Fibroblast of lung (primary cell): ENCODE results near the gene TMEM30A. TPM values are rescaled to one million over a fixed set of nuclear protein-coding genes. Genes with fewer than 3 reads are reported as not detected.

Experiments used
- DNase-seq, 2 donors: peaks; one replicate each; pipeline versions ENCODE4 v3.0.0 to v3.0.0-alpha.2; 2010; ENCODE audit warnings: low read depth in 2 of 2
- H2AFZ ChIP-seq: 2 replicates; pipeline ENCODE4 v1.5.1; 2012; ENCODE audit warnings: low read length, control low read depth, inconsistent platforms
- H3K27ac ChIP-seq: 2 replicates; pipeline ENCODE4 v1.5.1; 2011; ENCODE audit warnings: low read length, control low read depth; ENCODE audit not compliant: insufficient read depth
- H3K27me3 ChIP-seq: 2 replicates; pipeline ENCODE4 v1.5.1; 2011; ENCODE audit warnings: mild to moderate bottlenecking, low read length; ENCODE audit not compliant: control insufficient read depth, insufficient read depth
- H3K36me3 ChIP-seq: 2 replicates; pipeline ENCODE4 v1.5.1; 2011; ENCODE audit warnings: low read length; ENCODE audit not compliant: control insufficient read depth, insufficient read depth
- H3K4me1 ChIP-seq: 2 replicates; pipeline ENCODE4 v1.5.1; 2011; ENCODE audit warnings: low read length; ENCODE audit not compliant: control insufficient read depth, insufficient read depth; ENCODE audit errors: extremely low read depth
- H3K4me2 ChIP-seq: 2 replicates; pipeline ENCODE4 v1.5.1; 2011; ENCODE audit warnings: low read length, control low read depth; ENCODE audit not compliant: insufficient read depth; ENCODE audit errors: extremely low read depth
- H3K4me3 ChIP-seq, 4 experiments: fragments of 200-600 bp in 1 of 4; sonication (generic) in 1 of 4; replicated peaks in 1 of 4; 2 replicates each; pipeline ENCODE4 v1.5.1; 2011 to 2016; ENCODE audit warnings: low read length in 4 of 4, low read depth in 3 of 4, mild to moderate bottlenecking in 3 of 4, control low read depth in 2 of 4, inconsistent platforms in 1 of 4, mixed read lengths in 1 of 4; ENCODE audit not compliant: insufficient read depth in 1 of 4; ENCODE audit errors: control extremely low read depth in 1 of 4
- H3K79me2 ChIP-seq: 2 replicates; pipeline ENCODE4 v1.5.1; 2012; ENCODE audit warnings: mild to moderate bottlenecking, low read length, inconsistent platforms; ENCODE audit not compliant: control insufficient read depth, insufficient read depth
- H3K9ac ChIP-seq: 2 replicates; pipeline ENCODE4 v1.5.1; 2011; ENCODE audit warnings: mild to moderate bottlenecking, low read length, control low read depth; ENCODE audit not compliant: insufficient read depth
- H3K9me3 ChIP-seq: 2 replicates; pipeline ENCODE4 v1.5.1; 2012; ENCODE audit warnings: low read depth, low read length; ENCODE audit not compliant: control insufficient read depth, insufficient read depth
- H4K20me1 ChIP-seq: 2 replicates; pipeline ENCODE4 v1.5.1; 2011; ENCODE audit warnings: low read length; ENCODE audit not compliant: control insufficient read depth, insufficient read depth; ENCODE audit errors: extremely low read depth
- EZH2 ChIP-seq: IDR thresholded peaks from 2 replicates; pipeline ENCODE4 v1.5.1; 2012; ENCODE audit warnings: low read length, control low read depth, mild to moderate bottlenecking; ENCODE audit errors: missing control alignments
- polyA plus RNA-seq, 2 donors: library from polyadenylated mRNA; depleted of rRNA in 1 of 2; stranded (reverse) in 1 of 2; unstranded in 1 of 2; fragments of >200 nt; gene quantifications; 2 replicates each; pipeline ENCODE4 v1.2.1, GENCODE V29; 2011 to 2012; ENCODE audit warnings: missing spikeins in 1 of 2
- total RNA-seq: library from RNA; depleted of rRNA; stranded (reverse); fragments of >200 nt; gene quantifications from 2 replicates; pipeline ENCODE4 v1.2.1, GENCODE V29; 2014
- TF ChIP-seq, protein P1 (sequence below), 2 donors: IDR thresholded peaks in 1 of 2; conservative IDR thresholded peaks in 1 of 2; 1 replicate in 1 of 2; 2 replicates in 1 of 2; pipeline ENCODE4 v1.5.1; 2011 to 2012; ENCODE audit warnings: low read length in 2 of 2, control low read depth in 1 of 2, inconsistent platforms in 1 of 2, low read depth in 1 of 2, mild to moderate bottlenecking in 1 of 2

TMEM30A gene
- total and polyA plus RNA-seq, 2 donors (not counting 1 experiment from before 2014, with no cell fraction given) = 111 to 153 TPM

DNA sequence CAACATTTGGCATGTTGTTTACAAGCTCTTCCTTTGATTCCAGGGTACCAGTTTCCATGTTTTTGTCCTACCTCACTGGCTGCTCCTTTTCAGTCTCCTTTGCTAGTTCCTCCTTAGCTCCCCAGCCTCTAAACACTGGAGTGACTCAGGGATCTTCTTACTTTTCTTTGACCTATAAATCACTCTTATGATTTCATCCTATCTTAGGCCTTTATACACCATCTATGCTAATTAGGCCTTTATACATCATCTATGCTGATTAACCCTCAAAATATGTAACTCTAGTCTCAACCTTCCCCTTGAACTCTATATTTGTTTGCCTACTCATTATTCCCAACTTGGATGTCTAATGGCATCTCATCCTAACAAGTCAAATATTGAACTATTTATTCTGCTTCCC lies 9.5 kb downstream of the TMEM30A start:
- Histone ChIP-seq H3K79me2 (peaks cover 87% of the 10 kb centered on the region), H3K4me2 (peak overlapping the region; percentile 34), H3K9me3 (no peaks in the 10 kb centered on the region), H2AFZ (no peak overlapping the region), H3K27me3 (no peaks in the 10 kb centered on the region), H3K4me3 (no peak overlapping the region), H3K4me1 (peaks cover 14% of the 10 kb centered on the region), H3K27ac (peak overlapping the region; percentile 70), H3K9ac (no peak overlapping the region), H4K20me1 (no peaks in the 10 kb centered on the region), H3K36me3 (no peaks in the 10 kb centered on the region)
- TF ChIP-seq, protein P1, sequence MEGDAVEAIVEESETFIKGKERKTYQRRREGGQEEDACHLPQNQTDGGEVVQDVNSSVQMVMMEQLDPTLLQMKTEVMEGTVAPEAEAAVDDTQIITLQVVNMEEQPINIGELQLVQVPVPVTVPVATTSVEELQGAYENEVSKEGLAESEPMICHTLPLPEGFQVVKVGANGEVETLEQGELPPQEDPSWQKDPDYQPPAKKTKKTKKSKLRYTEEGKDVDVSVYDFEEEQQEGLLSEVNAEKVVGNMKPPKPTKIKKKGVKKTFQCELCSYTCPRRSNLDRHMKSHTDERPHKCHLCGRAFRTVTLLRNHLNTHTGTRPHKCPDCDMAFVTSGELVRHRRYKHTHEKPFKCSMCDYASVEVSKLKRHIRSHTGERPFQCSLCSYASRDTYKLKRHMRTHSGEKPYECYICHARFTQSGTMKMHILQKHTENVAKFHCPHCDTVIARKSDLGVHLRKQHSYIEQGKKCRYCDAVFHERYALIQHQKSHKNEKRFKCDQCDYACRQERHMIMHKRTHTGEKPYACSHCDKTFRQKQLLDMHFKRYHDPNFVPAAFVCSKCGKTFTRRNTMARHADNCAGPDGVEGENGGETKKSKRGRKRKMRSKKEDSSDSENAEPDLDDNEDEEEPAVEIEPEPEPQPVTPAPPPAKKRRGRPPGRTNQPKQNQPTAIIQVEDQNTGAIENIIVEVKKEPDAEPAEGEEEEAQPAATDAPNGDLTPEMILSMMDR (conservative IDR thresholded peaks at IDR 0.05 in 1 of 2, IDR thresholded peaks at IDR 0.05 in 1 of 2; ENCODE audit: low read depth in 1 of 2, low read length in 2 of 2) = no peak
- TF ChIP-seq EZH2 = no peak
- peak; percentile 86 to 96 for DNase-seq

DNA sequence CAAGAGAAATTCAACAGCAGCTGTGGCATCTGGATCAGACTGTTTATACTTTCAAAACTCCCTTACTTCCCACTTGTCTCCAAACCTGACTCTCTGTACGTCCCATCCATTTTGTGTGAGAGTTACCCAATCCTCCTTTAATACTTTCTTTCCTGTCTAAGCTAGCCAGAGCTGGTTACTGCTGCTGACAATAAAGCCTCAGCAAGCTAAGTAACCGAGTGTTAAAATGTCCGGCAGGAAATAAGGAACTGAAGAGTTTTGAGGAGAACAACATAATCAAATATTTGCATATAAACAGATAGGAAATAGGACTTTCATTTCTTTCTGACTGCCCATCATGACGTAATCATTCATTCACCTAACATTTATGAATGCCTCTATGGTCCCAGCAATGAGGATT lies 11.6 kb downstream of the TMEM30A start:
- H3K79me2 ChIP-seq = peaks cover 85% of the 10 kb centered on the region
- no peaks in the 10 kb centered on the region for H3K36me3 ChIP-seq
- no peak for TF ChIP-seq EZH2
- TF ChIP-seq, protein P1 (conservative IDR thresholded peaks at IDR 0.05 in 1 of 2, IDR thresholded peaks at IDR 0.05 in 1 of 2; ENCODE audit: low read depth in 1 of 2, low read length in 2 of 2) = no peak
- peaks cover 20% of the 10 kb centered on the region for H3K4me1 ChIP-seq
- H3K27ac ChIP-seq = peak overlapping the region; percentile 26
- H3K9me3 ChIP-seq = no peaks in the 10 kb centered on the region
- peak overlapping the region; percentile 30 for H3K4me2 ChIP-seq
- H2AFZ ChIP-seq = no peak overlapping the region
- no peak overlapping the region for H3K9ac ChIP-seq
- DNase-seq = no peak
- no peaks in the 10 kb centered on the region for H3K27me3 ChIP-seq
- no peaks in the 10 kb centered on the region for H4K20me1 ChIP-seq
- H3K4me3 ChIP-seq = no peak overlapping the region

DNA sequence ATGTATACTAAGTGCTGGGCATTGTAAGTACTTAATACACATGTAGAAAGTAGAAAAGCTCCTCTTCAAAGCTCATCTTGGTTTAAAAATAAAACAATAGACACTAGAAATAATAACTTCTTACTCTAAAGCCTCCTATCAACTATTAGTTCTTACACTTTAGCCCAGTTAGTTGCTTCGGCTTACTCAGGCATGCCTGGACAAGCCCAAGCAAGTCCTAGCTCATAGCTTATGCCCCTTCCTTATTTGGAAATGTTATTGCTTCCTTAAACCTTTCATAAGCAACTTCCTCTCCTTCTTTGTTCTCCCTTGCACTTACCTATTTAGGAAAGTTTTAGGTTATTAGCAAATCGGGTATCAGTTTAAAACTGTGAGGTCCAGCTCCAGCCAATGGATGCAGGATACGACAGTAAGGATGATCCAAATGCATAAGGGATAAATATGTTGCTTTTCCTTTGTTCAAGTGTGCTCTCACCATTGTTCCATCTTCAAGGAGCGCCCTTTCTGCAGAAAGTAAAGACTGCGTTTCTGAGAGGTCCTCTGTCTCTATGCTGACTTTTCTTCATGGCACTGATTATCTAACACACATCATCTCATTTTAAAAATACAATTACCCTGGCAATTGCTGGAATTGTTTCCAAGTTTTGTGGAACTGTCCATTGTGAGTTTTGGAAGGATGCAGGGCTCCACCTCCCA lies 12.3 kb downstream of the TMEM30A start:
- Histone ChIP-seq H3K4me3 (no peak overlapping the region), H3K4me1 (peaks cover 21% of the 10 kb centered on the region), H3K79me2 (peaks cover 83% of the 10 kb centered on the region), H3K36me3 (no peaks in the 10 kb centered on the region), H3K9ac (no peak overlapping the region), H3K4me2 (no peak overlapping the region), H3K9me3 (no peaks in the 10 kb centered on the region), H3K27me3 (no peaks in the 10 kb centered on the region), H3K27ac (peak overlapping the region; percentile 26), H2AFZ (no peak overlapping the region), H4K20me1 (no peaks in the 10 kb centered on the region)
- peak; percentile 82 to 84 for DNase-seq
- TF ChIP-seq EZH2 = no peak
- TF ChIP-seq, protein P1 (conservative IDR thresholded peaks at IDR 0.05 in 1 of 2, IDR thresholded peaks at IDR 0.05 in 1 of 2; ENCODE audit: low read depth in 1 of 2, low read length in 2 of 2) = no peak
